Endothelial cell of umbilical vein (primary cell): Measurements from ENCODE around the gene CALY.

Experiments used
- JUN ChIP-seq: IDR thresholded peaks from 2 replicates; pipeline ENCODE4 v1.6.1; 2011; ENCODE audit warnings: borderline replicate concordance, low read depth; ENCODE audit not compliant: insufficient read length, insufficient read depth
- POLR2A ChIP-seq: IDR thresholded peaks from 2 replicates; pipeline ENCODE4 v1.6.1; 2012; ENCODE audit warnings: low read depth, mild to moderate bottlenecking, control low read depth, low read length
- TF ChIP-seq, protein P1 (sequence below), 2 donors: IDR thresholded peaks; 1 replicate in 1 of 2; 2 replicates in 1 of 2; pipeline ENCODE4 v1.5.1; 2011; ENCODE audit warnings: low read length in 2 of 2, mild to moderate bottlenecking in 2 of 2, moderate library complexity in 2 of 2, control low read depth in 1 of 2, inconsistent platforms in 1 of 2, low read depth in 1 of 2; ENCODE audit not compliant: insufficient read depth in 1 of 2; ENCODE audit errors: extremely low read depth in 1 of 2
- TF ChIP-seq, protein P2 (sequence below): IDR thresholded peaks from 2 replicates; pipeline ENCODE4 v1.6.1; 2011; ENCODE audit not compliant: insufficient read depth, insufficient read length

DNA sequence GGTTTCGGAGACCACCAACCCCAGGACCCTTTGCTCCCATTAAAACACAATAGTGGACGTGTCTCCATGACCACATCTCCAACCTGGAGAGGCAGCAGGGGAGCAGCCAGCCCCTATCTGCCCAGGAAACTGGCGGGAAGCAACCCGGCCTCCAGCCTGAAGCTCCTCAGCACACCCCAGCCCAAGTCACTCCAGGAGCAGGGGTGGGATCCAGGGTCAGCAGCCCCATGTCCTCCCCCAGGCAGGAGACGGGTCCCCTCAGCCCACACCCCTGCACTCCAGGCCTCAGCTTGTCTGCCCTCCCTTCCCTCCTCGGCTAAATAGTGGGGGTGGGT lies 60.6 kb downstream of the CALY start:
- TF ChIP-seq, protein P1, sequence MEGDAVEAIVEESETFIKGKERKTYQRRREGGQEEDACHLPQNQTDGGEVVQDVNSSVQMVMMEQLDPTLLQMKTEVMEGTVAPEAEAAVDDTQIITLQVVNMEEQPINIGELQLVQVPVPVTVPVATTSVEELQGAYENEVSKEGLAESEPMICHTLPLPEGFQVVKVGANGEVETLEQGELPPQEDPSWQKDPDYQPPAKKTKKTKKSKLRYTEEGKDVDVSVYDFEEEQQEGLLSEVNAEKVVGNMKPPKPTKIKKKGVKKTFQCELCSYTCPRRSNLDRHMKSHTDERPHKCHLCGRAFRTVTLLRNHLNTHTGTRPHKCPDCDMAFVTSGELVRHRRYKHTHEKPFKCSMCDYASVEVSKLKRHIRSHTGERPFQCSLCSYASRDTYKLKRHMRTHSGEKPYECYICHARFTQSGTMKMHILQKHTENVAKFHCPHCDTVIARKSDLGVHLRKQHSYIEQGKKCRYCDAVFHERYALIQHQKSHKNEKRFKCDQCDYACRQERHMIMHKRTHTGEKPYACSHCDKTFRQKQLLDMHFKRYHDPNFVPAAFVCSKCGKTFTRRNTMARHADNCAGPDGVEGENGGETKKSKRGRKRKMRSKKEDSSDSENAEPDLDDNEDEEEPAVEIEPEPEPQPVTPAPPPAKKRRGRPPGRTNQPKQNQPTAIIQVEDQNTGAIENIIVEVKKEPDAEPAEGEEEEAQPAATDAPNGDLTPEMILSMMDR (IDR thresholded peaks at IDR 0.05; ENCODE audit: extremely low read depth in 1 of 2, insufficient read depth in 1 of 2, low read depth in 1 of 2, low read length in 2 of 2): no peak
- TF ChIP-seq POLR2A (no peak), JUN (no peak)
- TF ChIP-seq, protein P2, sequence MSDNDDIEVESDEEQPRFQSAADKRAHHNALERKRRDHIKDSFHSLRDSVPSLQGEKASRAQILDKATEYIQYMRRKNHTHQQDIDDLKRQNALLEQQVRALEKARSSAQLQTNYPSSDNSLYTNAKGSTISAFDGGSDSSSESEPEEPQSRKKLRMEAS: no peak
